ENCODE measurements around the gene ALLC. TPM values are rescaled to one million over a fixed set of nuclear protein-coding genes. Genes with fewer than 3 reads are reported as not detected.
A peak's percentile ranks its signal among the peaks of the same experiment; 100 is the strongest.

The ALLC gene
- total and polyA plus RNA-seq, 2 experiments from 2014 or later: not detected

- peaks cover 20% of the 10 kb centered on the region for H3K4me1 Mint-ChIP-seq
- no peak for TF ChIP-seq ETS1 (IDR thresholded peaks at IDR 0.05)
- TF ChIP-seq JUNB (IDR thresholded peaks at IDR 0.05; ENCODE audit: unreplicated experiment): no peak
- no peak for TF ChIP-seq POLR2AphosphoS5 (IDR thresholded peaks at IDR 0.05; ENCODE audit: low read depth)
- no peak for TF ChIP-seq REST (IDR thresholded peaks at IDR 0.05; ENCODE audit: unreplicated experiment)
- TF ChIP-seq NANOG (IDR thresholded peaks at IDR 0.05; ENCODE audit: borderline replicate concordance): no peak
- no peak for TF ChIP-seq EZH2 (IDR thresholded peaks at IDR 0.05; ENCODE audit: low read depth, unreplicated experiment)
- no peak for TF ChIP-seq CTCF (conservative IDR thresholded peaks at IDR 0.05; ENCODE audit: low read depth in 2 of 2)
- TF ChIP-seq ZNF462 (CRISPR knock-in tag; IDR thresholded peaks at IDR 0.05): no peak
- no peaks in the 10 kb centered on the region for H3K27me3 ChIP-seq (ENCODE audit: insufficient read depth)
- no peak overlapping the region for H3K4me2 ChIP-seq
- no peak overlapping the region for H3K4me3 Mint-ChIP-seq
- H3K9me3 Mint-ChIP-seq: peaks cover 3% of the 10 kb centered on the region; the same call in 1 of the 3 replicates
- H3K4me1 ChIP-seq (ENCODE audit: insufficient read depth): peaks cover 3% of the 10 kb centered on the region; the same call in 1 of the 2 replicates
- DNase-seq (ENCODE audit: low spot score) (no peak), ATAC-seq (peak; percentile 19; the same call in 2 of the 3 replicates)
- no peak overlapping the region for H3K27ac Mint-ChIP-seq
- no peaks in the 10 kb centered on the region for H4K20me1 ChIP-seq (replicated peaks; ENCODE audit: insufficient read depth)
- H3K36me3 ChIP-seq (ENCODE audit: insufficient read depth): no peaks in the 10 kb centered on the region
- H3K79me2 ChIP-seq (replicated peaks; ENCODE audit: insufficient read depth): no peaks in the 10 kb centered on the region
- H3K27me3 Mint-ChIP-seq (ENCODE audit: insufficient read depth, low read depth, poor library complexity): peaks cover 6% of the 10 kb centered on the region
- no peak overlapping the region for H3K4me3 ChIP-seq
- no peaks in the 10 kb centered on the region for H3K9me2 ChIP-seq (ENCODE audit: insufficient read depth)
- H3F3A ChIP-seq (replicated peaks; ENCODE audit: low read depth): no peaks in the 10 kb centered on the region
- H3K36me3 Mint-ChIP-seq (ENCODE audit: low read depth): no peaks in the 10 kb centered on the region; the same call in 1 of the 3 replicates
- no peak overlapping the region for H3K27ac ChIP-seq (ENCODE audit: low read depth)
- H2AFZ ChIP-seq: peak overlapping the region; percentile 86; the same call in 1 of the 2 replicates
These were observed 958 bp upstream of the ALLC start for GRCh38 chr2:3656762-3657721.

Data from GM23338 (cell line).